Activated CD4-positive, alpha-beta T cell treated with anti-CD3 and anti-CD28 coated beads for 36 hours (primary cell): ENCODE data around the gene RGS7. TPM values are rescaled to one million over a fixed set of nuclear protein-coding genes. Genes with fewer than 3 reads are reported as not detected.

ENCODE experiments used
- ATAC-seq: fragments of 200-7000 bp; cut with Tn5 transposase; one replicate; pipeline ENCODE4 v1.10.0; 2021; ENCODE audit warnings: mild to moderate bottlenecking, moderate library complexity
- CTCF ChIA-PET: fragments of 350-600 bp; sonication (Branson Sonifier 250); formaldehyde crosslinking; loops from one replicate; lab custom pipeline; 2021; ENCODE audit warnings: antibody characterized with exemption; lab: Charles Lee
- POLR2A ChIA-PET: fragments of 350-600 bp; sonication (Branson Sonifier 250); formaldehyde crosslinking; loops from one replicate; lab custom pipeline; 2021; ENCODE audit warnings: antibody characterized with exemption, inconsistent platforms; lab: Charles Lee
- DNase-seq: peaks from one replicate; pipeline ENCODE4 v3.0.0-alpha.2; 2020
- H3K27ac Mint-ChIP-seq: one replicate; pipeline ENCODE4 v1.8.0; 2021; ENCODE audit warnings: mixed read lengths
- H3K27me3 Mint-ChIP-seq: one replicate; pipeline ENCODE4 v1.8.0; 2021; ENCODE audit warnings: mixed read lengths
- H3K36me3 Mint-ChIP-seq: one replicate; pipeline ENCODE4 v1.8.0; 2021; ENCODE audit warnings: low read depth, mixed read lengths
- H3K4me1 Mint-ChIP-seq: one replicate; pipeline ENCODE4 v1.8.0; 2021; ENCODE audit warnings: mixed read lengths
- H3K4me3 Mint-ChIP-seq: one replicate; pipeline ENCODE4 v1.8.0; 2021; ENCODE audit warnings: mild to moderate bottlenecking, moderate library complexity, mixed read lengths
- H3K9me3 Mint-ChIP-seq: one replicate; pipeline ENCODE4 v1.8.0; 2021; ENCODE audit warnings: low read depth, mixed read lengths
- intact Hi-C, 2 experiments: fragments of 100-400 bp; cut with DNase I in 1 of 2; cut with micrococcal nuclease in 1 of 2; formaldehyde crosslinking; loops; one replicate each; pipeline versions ENCODE4 v1.14.2 to v1.15.1; 2022 to 2024; cut with DNase I, micrococcal nuclease
- total RNA-seq, 2 experiments: library from RNA; stranded (reverse); gene quantifications; one replicate each; pipeline ENCODE4 v1.2.3, GENCODE V29; 2021

Gene RGS7
- total RNA-seq, 2 experiments from 2014 or later = not detected

DNA sequence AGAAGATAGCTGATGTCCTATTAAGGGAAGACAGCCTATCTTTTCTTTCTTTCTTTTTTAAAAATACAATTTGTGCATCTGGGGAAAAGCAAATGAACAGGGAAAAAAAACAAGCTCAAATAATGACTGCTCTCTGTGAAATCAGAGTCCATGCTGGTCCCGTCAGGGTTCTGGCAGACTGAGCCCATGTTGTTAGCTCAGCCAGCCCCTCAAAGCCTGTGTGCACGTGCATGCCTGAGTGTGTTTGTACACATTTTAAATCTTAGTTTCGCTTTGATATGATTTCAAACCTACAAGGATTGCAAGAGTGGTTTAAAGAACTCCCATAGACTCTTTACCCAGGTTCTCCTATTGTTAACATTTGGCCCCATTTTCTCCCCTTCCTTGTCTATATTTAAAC is 513.2 kb downstream of the RGS7 start:
- H3K4me3 Mint-ChIP-seq = no peak overlapping the region
- intact Hi-C loops = no loop called here
- ChIA-PET POLR2A (no interaction called here), CTCF (no interaction called here)
- H3K4me1 Mint-ChIP-seq = no peaks in the 10 kb centered on the region
- H3K9me3 Mint-ChIP-seq = peaks cover 1% of the 10 kb centered on the region
- H3K36me3 Mint-ChIP-seq = no peaks in the 10 kb centered on the region
- H3K27ac Mint-ChIP-seq = no peak overlapping the region
- DNase-seq (no peak), ATAC-seq (no peak)
- H3K27me3 Mint-ChIP-seq = no peaks in the 10 kb centered on the region

DNA sequence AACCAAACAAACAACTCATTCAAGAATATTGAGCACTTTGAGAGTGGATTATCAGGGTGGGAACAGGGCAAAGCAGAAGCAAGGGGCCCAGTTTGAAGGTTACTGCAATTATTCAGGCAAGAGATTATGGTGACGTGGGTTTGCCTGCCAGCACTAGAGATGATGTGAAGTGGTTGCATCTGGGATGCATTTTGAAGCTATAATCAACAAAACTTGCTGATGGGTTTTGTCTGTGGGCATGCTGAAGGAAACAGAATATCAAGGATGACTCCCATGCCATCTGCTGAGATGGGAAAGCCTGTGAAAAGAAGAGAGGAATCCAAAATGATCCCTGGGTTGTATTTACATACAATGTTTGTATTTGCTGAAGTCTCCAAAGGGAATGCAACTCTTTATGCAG is 520.7 kb downstream of the RGS7 start:
- Mint-ChIP-seq H3K4me1 (no peaks in the 10 kb centered on the region), H3K27me3 (no peaks in the 10 kb centered on the region), H3K36me3 (no peaks in the 10 kb centered on the region), H3K27ac (no peak overlapping the region), H3K9me3 (peaks cover 1% of the 10 kb centered on the region), H3K4me3 (no peak overlapping the region)
- intact Hi-C loops = no loop called here
- DNase-seq (no peak), ATAC-seq (no peak)
- ChIA-PET POLR2A (no interaction called here), CTCF (no interaction called here)

DNA sequence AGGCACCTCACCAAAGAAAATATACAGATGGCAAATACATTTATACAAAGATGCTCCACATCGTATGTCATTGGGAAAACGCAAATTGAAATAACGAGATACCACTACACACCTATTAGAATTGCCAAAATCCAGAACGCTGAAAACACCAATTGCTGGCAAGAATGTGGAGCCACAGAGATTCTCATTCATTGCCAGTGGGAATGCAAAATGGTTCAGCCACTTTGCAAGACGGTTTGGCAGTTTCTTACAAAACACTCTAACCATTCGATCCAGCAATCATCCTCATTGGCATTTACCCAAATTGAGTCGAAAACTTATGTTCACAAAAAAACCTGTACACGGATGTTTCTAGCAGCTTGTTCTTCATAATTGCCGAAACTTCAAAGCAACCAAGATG is 521.7 kb downstream of the RGS7 start:
- Mint-ChIP-seq H3K27me3 (no peaks in the 10 kb centered on the region), H3K4me3 (no peak overlapping the region), H3K4me1 (no peaks in the 10 kb centered on the region), H3K9me3 (peaks cover 1% of the 10 kb centered on the region), H3K36me3 (no peaks in the 10 kb centered on the region), H3K27ac (no peak overlapping the region)
- CTCF ChIA-PET = no interaction called here
- POLR2A ChIA-PET = no interaction called here
- ATAC-seq (no peak), DNase-seq (no peak)
- intact Hi-C loops = no loop called here

DNA sequence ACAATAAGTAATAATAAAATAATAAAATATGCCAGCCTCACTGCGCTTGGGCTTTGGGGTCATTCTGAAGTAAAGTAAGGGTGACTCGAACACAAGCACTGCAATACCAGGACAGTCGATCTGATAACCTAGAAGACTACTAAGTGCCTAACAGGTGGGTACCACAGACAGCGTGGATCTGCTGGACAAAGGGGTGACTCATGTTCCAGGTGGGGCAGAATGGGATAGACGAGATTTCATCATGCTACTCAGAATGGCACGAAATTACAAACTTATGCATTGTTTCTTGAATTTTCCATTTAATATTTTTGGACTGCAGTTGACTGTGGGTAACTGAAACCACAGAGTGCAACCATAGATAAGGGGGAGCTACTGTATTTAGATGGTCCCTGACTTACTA is 523.9 kb downstream of the RGS7 start:
- CTCF ChIA-PET = no interaction called here
- H3K9me3 Mint-ChIP-seq = no peaks in the 10 kb centered on the region

DNA sequence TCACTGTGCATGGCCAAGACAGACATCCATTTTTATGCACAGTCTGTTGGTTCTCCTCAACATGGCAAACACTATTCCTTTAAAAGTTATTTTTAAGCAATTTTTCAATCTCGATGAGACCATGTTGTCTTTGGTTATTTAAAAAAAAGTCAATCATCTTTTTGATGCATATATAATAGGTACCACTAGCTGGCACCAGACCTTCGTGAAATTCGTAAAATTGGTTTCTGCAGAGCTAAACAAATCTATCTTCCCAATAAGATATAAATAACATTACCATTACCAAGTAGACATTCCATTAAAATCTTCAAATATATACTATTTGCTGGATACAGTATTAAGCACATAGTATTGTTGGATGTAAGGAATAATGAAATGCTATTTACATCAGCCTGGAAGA is 525.1 kb downstream of the RGS7 start:
- Mint-ChIP-seq H3K4me3 (no peak overlapping the region), H3K9me3 (no peaks in the 10 kb centered on the region), H3K27me3 (no peaks in the 10 kb centered on the region), H3K36me3 (no peaks in the 10 kb centered on the region), H3K4me1 (no peaks in the 10 kb centered on the region), H3K27ac (no peak overlapping the region)
- DNase-seq = no peak
- CTCF ChIA-PET = interaction anchor here (1.0 kb wide), 1 partner anchor 21 kb away, joined by 4 read pairs; no protein-coding TSS in a partner anchor
- no peak for ATAC-seq
- intact Hi-C loops = no loop called here
- POLR2A ChIA-PET = no interaction called here

More for the DNA sequence above, 523.9 kb downstream of the RGS7 start:
- Mint-ChIP-seq H3K4me1 (no peaks in the 10 kb centered on the region), H3K27me3 (no peaks in the 10 kb centered on the region), H3K27ac (no peak overlapping the region), H3K36me3 (no peaks in the 10 kb centered on the region), H3K4me3 (no peak overlapping the region)
- no peak for ATAC-seq
- DNase-seq = no peak
- intact Hi-C loops = no loop called here
- POLR2A ChIA-PET = no interaction called here

DNA sequence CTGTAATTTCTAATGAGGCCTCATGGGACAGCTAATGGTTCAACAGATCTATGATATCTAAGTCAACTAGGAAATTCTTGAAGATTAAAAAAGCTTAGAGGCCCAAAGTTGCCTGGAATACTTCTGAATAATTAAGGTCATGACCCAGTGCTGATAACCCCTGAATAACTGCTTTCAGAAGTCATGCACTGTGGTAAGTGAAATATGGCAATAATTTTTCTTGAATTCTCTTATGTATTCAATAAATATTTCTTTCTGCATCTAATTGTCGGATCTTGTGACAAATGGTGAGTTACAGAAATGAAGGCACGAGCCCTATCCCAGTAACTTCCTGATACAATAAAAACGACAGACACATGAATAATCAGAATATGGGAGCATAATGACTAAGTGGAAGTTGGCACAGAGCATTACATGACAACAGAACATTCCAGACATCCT is 525.8 kb downstream of the RGS7 start:
- no peak for ATAC-seq
- H3K4me1 Mint-ChIP-seq = no peaks in the 10 kb centered on the region
- no peaks in the 10 kb centered on the region for H3K27me3 Mint-ChIP-seq
- H3K36me3 Mint-ChIP-seq = no peaks in the 10 kb centered on the region
- ChIA-PET CTCF (interaction anchor here (0.5 kb wide), 1 partner anchor 72 kb away, joined by 3 read pairs; no protein-coding TSS in a partner anchor), POLR2A (no interaction called here)
- no peak overlapping the region for H3K4me3 Mint-ChIP-seq
- intact Hi-C loops = no loop called here
- no peak overlapping the region for H3K27ac Mint-ChIP-seq
- DNase-seq = no peak
- H3K9me3 Mint-ChIP-seq = no peaks in the 10 kb centered on the region

DNA sequence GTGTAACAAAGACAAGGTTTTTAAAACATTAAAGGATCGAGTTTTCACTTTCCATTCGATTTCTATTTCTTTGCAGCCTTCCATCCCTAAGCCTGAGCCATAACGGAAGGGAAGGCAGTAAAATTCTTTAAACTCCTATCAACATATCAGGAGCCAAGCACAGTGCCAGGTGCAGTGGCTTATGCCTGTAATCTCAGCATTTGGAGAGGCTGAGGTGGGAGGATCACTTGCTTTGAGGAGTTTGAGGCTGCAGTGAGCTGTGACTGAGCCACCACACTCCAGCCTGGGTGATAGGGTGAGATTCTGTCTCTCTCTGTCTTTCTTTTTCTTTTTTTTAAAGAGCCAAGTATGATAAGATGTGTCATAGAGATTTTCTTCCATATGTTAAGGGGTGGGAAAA is 527.5 kb downstream of the RGS7 start:
- no peaks in the 10 kb centered on the region for H3K4me1 Mint-ChIP-seq
- DNase-seq (no peak), ATAC-seq (no peak)
- POLR2A ChIA-PET = no interaction called here
- no peaks in the 10 kb centered on the region for H3K27me3 Mint-ChIP-seq
- no peak overlapping the region for H3K4me3 Mint-ChIP-seq
- intact Hi-C loops = no loop called here
- H3K27ac Mint-ChIP-seq = no peak overlapping the region
- H3K9me3 Mint-ChIP-seq = peaks cover 3% of the 10 kb centered on the region
- CTCF ChIA-PET = no interaction called here
- H3K36me3 Mint-ChIP-seq = no peaks in the 10 kb centered on the region

DNA sequence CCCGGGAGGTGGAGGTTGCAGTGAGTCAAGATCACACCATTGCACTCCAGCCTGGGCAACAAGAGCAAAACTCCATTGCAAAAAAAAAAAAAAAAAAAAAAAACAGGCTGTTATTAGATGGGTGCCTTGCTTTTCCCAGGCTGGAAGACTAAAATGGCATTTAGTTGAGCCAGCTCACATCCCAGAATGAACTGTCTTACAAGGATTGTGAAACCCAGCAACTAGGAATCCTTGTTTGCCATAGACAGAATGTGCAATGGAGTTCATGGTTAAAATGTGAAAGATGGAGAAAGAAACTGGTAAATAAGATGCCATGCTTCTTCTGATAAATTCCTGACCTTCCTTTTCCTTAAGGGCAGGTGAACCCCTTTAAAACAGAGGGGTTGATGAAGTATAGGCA is 529.2 kb downstream of the RGS7 start:
- DNase-seq = no peak
- POLR2A ChIA-PET = no interaction called here
- peaks cover 8% of the 10 kb centered on the region for H3K9me3 Mint-ChIP-seq
- CTCF ChIA-PET = no interaction called here
- H3K27ac Mint-ChIP-seq = no peak overlapping the region
- H3K4me3 Mint-ChIP-seq = no peak overlapping the region
- H3K36me3 Mint-ChIP-seq = no peaks in the 10 kb centered on the region
- no peak for ATAC-seq
- H3K27me3 Mint-ChIP-seq = no peaks in the 10 kb centered on the region
- intact Hi-C loops = no loop called here
- H3K4me1 Mint-ChIP-seq = no peaks in the 10 kb centered on the region

DNA sequence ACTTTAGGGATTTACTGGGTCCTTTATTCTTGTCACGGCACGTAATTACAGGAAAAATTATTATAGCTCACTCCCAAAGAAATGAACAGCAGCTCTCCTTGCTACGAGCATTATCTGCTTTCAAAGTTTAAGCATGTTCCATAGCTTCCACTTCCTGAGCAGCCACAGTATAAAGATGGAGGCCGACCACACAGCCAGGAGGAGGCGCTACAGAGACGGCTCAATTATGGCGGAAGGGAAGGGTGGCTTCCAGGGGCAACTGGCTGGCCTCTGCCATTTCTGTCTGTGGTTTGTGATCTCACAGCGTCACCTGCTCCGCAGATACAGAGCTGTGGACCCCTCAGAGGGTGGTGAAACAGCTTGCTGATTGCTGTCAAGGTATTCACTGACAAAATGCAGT is 532.8 kb downstream of the RGS7 start:
- DNase-seq = no peak
- POLR2A ChIA-PET = no interaction called here
- H3K36me3 Mint-ChIP-seq = no peaks in the 10 kb centered on the region
- H3K27ac Mint-ChIP-seq = no peak overlapping the region
- no peaks in the 10 kb centered on the region for H3K4me1 Mint-ChIP-seq
- H3K27me3 Mint-ChIP-seq = no peaks in the 10 kb centered on the region
- no peak overlapping the region for H3K4me3 Mint-ChIP-seq
- ATAC-seq = no peak
- H3K9me3 Mint-ChIP-seq = peaks cover 14% of the 10 kb centered on the region
- CTCF ChIA-PET = interaction anchor here (0.7 kb wide), 1 partner anchor 188 kb away, joined by 3 read pairs; no protein-coding TSS in a partner anchor
- intact Hi-C loops = no loop called here

DNA sequence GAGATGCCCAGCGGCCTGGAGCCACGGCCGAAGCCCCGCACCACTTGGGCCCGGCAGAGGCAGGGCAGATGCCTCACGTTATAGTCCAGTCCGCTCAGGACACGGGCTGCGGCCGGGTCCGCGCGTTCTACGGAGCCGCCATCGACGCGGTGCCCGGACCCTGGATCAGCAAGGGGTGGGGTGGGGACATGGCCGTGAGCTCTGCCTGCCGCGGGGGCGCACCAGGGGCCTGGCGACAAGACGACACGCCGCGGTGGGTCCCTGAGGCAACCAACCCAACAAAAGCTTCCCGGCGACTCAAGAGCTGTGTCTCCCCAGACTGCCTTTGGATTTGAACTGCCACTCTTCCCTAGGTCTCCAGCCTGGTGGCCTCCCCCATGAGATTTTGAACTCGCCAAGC is 533.6 kb downstream of the RGS7 start:
- ChIA-PET POLR2A (no interaction called here), CTCF (interaction anchor here (0.6 kb wide), 1 partner anchor 233 kb away, joined by 4 read pairs; no protein-coding TSS in a partner anchor)
- ATAC-seq (no peak), DNase-seq (no peak)
- intact Hi-C loops = no loop called here
- H3K9me3 Mint-ChIP-seq = peaks cover 15% of the 10 kb centered on the region
- H3K4me3 Mint-ChIP-seq = no peak overlapping the region
- no peaks in the 10 kb centered on the region for H3K4me1 Mint-ChIP-seq
- H3K36me3 Mint-ChIP-seq = no peaks in the 10 kb centered on the region
- H3K27me3 Mint-ChIP-seq = no peaks in the 10 kb centered on the region
- no peak overlapping the region for H3K27ac Mint-ChIP-seq

DNA sequence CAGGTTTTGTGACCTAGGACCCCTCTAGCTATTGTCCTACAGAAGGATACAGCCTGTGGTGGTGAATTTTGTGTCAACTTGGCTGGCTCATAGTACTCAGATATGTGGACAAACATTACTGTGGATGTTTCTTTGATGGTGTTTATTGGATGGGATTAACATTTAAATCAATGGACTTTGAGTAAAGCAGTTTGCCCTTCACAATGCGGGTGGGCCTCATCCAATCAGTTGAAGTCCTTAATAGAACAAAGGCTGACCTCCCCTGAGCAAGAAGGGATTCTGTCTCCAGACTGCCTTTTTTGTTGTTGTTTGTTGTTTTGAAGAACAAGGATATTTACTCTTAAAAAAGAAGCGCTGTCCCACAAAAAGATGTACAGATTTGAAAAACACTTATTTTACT is 535.1 kb downstream of the RGS7 start:
- DNase-seq (no peak), ATAC-seq (no peak)
- POLR2A ChIA-PET = no interaction called here
- no peaks in the 10 kb centered on the region for H3K27me3 Mint-ChIP-seq
- peaks cover 15% of the 10 kb centered on the region for H3K9me3 Mint-ChIP-seq
- no peak overlapping the region for H3K27ac Mint-ChIP-seq
- H3K36me3 Mint-ChIP-seq = no peaks in the 10 kb centered on the region
- H3K4me3 Mint-ChIP-seq = no peak overlapping the region
- CTCF ChIA-PET = no interaction called here
- H3K4me1 Mint-ChIP-seq = no peaks in the 10 kb centered on the region
- intact Hi-C loops = no loop called here

DNA sequence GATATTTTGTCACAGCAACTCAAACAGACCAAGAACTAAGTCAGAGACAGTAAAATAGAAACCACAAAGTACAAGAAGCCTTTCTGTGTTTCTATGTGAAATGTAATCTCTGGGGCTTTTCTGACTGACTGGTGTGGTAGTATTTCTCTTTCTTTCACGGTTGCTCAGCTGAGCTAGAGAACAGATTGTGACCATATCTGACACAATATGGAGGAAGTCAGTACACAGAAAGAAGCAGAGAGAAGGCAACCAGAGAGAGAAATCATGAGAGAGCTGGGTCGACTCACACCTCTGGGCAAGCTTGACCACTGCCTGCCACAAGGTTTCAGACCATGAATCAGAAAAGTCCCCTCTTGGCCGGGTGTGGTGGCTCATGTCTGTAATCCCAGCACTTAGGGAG is 536.2 kb downstream of the RGS7 start:
- ATAC-seq (no peak), DNase-seq (no peak)
- no peak overlapping the region for H3K27ac Mint-ChIP-seq
- H3K4me1 Mint-ChIP-seq = no peaks in the 10 kb centered on the region
- no peak overlapping the region for H3K4me3 Mint-ChIP-seq
- peaks cover 15% of the 10 kb centered on the region for H3K9me3 Mint-ChIP-seq
- H3K27me3 Mint-ChIP-seq = no peaks in the 10 kb centered on the region
- H3K36me3 Mint-ChIP-seq = no peaks in the 10 kb centered on the region
- POLR2A ChIA-PET = no interaction called here
- intact Hi-C loops = no loop called here
- CTCF ChIA-PET = no interaction called here

DNA sequence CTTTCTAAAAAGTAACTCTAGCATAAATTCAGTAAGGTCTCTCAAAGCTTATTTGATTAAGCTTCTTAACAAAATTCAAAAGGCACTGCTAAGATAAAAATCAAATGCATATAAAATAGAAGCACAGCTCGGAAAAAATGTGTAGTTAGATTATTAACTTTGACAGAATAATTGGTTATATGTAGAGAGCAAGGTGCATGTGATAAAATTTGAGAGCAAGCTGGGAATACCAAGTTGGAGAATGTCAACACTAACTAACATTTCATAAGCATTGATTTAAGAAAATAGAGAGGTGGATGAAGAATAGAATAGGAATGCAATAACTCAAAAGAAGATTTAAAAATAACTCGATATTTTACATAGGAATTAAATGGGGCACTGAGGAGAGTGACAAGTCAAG is 540.5 kb downstream of the RGS7 start:
- Mint-ChIP-seq H3K27me3 (peaks cover 1% of the 10 kb centered on the region), H3K36me3 (no peaks in the 10 kb centered on the region), H3K9me3 (peaks cover 3% of the 10 kb centered on the region), H3K4me3 (no peak overlapping the region), H3K27ac (no peak overlapping the region), H3K4me1 (no peaks in the 10 kb centered on the region)
- ChIA-PET CTCF (no interaction called here), POLR2A (no interaction called here)
- intact Hi-C loops = no loop called here
- no peak for ATAC-seq
- no peak for DNase-seq
